HTR-8/SVneo (cell line): ENCODE results near the gene ELOVL6.
"Not testable (repeated sequence)": the region's sequence is repeated elsewhere in the genome, so short reads cannot be mapped to it uniquely, and the experiment has no call there.

Experiments
- DNase-seq: peaks from one replicate; pipeline ENCODE4 v3.0.0; 2011; ENCODE audit warnings: low spot score, mixed read lengths; ENCODE audit not compliant: insufficient read length
- FAIRE-seq: peaks from 2 replicates; lab custom pipeline; 2011; peaks lifted over from hg19 to GRCh38; lab: Jason Lieb, UNC

ELOVL6 gene

GRCh38 chr4:110164251-110164650 lies 34.2 kb downstream of the ELOVL6 start:
- DNase-seq (no peak), FAIRE-seq (no peak)

GRCh38 chr4:110163327-110164069 lies 34.9 kb downstream of the ELOVL6 start:
- DNase-seq (no peak), FAIRE-seq (no peak)

- no peak for FAIRE-seq
- DNase-seq: no peak
These were observed 37.8 kb downstream of the ELOVL6 start for GRCh38 chr4:110160618-110161017.

GRCh38 chr4:110159541-110159940 lies 38.9 kb downstream of the ELOVL6 start:
- FAIRE-seq (no peak), DNase-seq (no peak)

GRCh38 chr4:110157580-110157979 lies 40.8 kb downstream of the ELOVL6 start:
- FAIRE-seq (no peak), DNase-seq (no peak)

- FAIRE-seq, DNase-seq: not testable (repeated sequence)
These were observed 41.2 kb downstream of the ELOVL6 start for GRCh38 chr4:110157166-110157565.

GRCh38 chr4:110156442-110156841 lies 42.0 kb downstream of the ELOVL6 start:
- no peak for FAIRE-seq
- no peak for DNase-seq

- FAIRE-seq (no peak), DNase-seq (no peak)
These were observed 42.8 kb downstream of the ELOVL6 start for GRCh38 chr4:110155654-110156053.

- FAIRE-seq: no peak
These were observed 43.8 kb downstream of the ELOVL6 start for GRCh38 chr4:110154582-110154981.

GRCh38 chr4:110152386-110152785 lies 46.0 kb downstream of the ELOVL6 start:
- FAIRE-seq (no peak), DNase-seq (no peak)

More at GRCh38 chr4:110154582-110154981, 43.8 kb downstream of the ELOVL6 start:
- DNase-seq: no peak

- DNase-seq: no peak
- no peak for FAIRE-seq
These were observed 49.3 kb downstream of the ELOVL6 start for GRCh38 chr4:110149089-110149488.

- DNase-seq: no peak
- no peak for FAIRE-seq
These were observed 56.0 kb downstream of the ELOVL6 start for GRCh38 chr4:110142461-110142860.

GRCh38 chr4:110139815-110140214 lies 58.6 kb downstream of the ELOVL6 start:
- DNase-seq (no peak), FAIRE-seq (no peak)

GRCh38 chr4:110139111-110139510 lies 59.3 kb downstream of the ELOVL6 start:
- DNase-seq (no peak), FAIRE-seq (no peak)

GRCh38 chr4:110138551-110138950 lies 59.9 kb downstream of the ELOVL6 start:
- no peak for FAIRE-seq
- no peak for DNase-seq

GRCh38 chr4:110137829-110138228 lies 60.6 kb downstream of the ELOVL6 start:
- no peak for FAIRE-seq
- DNase-seq: no peak

GRCh38 chr4:110135523-110135922 lies 62.9 kb downstream of the ELOVL6 start:
- FAIRE-seq: no peak
- no peak for DNase-seq

- DNase-seq: no peak
- FAIRE-seq: no peak
These were observed 63.3 kb downstream of the ELOVL6 start for GRCh38 chr4:110135076-110135475.

GRCh38 chr4:110134269-110134869 lies 64.0 kb downstream of the ELOVL6 start:
- FAIRE-seq (no peak), DNase-seq (no peak)

GRCh38 chr4:110132816-110133719 lies 65.3 kb downstream of the ELOVL6 start:
- FAIRE-seq: peak; percentile 4
- no peak for DNase-seq

GRCh38 chr4:110131916-110132315 lies 66.5 kb downstream of the ELOVL6 start:
- no peak for FAIRE-seq
- no peak for DNase-seq
